ENCODE results near the gene KCNK15. TPM values are rescaled to one million over a fixed set of nuclear protein-coding genes. Genes with fewer than 3 reads are reported as not detected.

KCNK15 gene
- total and polyA plus RNA-seq, 10 of the 15 experiments (the other 5 are each of a cell fraction or from before 2014, with no cell fraction given) = not detected

- ChIA-PET SMC1A (ENCODE audit: uncharacterized antibody, unreplicated experiment) (interaction anchor here (0.9 to 2.1 kb wide), 5 partner anchors 9 to 123 kb away, joined by 3 to 13 read pairs (median 5); no protein-coding TSS in a partner anchor), POLR2A (interaction anchor here (0.6 to 0.7 kb wide), 2 partner anchors 38 to 65 kb away, joined by 3 to 4 read pairs; no protein-coding TSS in a partner anchor), CTCF (interaction anchor here (0.6 to 2.2 kb wide), 29 partner anchors 9 to 452 kb away, joined by 3 to 27 read pairs (median 4); partner anchors contain the start of genes PABPC1L and YWHAB), RAD21 (ENCODE audit: unreplicated experiment) (interaction anchor here (0.7 to 1.5 kb wide), 3 partner anchors 61 to 119 kb away, joined by 3 to 6 read pairs (median 4); no protein-coding TSS in a partner anchor)
- H2AFZ ChIP-seq (ENCODE audit: control insufficient read depth, low read depth, low read length) = no peak overlapping the region
- H3K36me3 ChIP-seq (ENCODE audit: control insufficient read depth in 2 of 2, insufficient read depth in 2 of 2, low read length in 1 of 2) = no peaks in the 10 kb centered on the region
- H3K79me2 ChIP-seq (ENCODE audit: control insufficient read depth, insufficient read depth, low read length) = no peaks in the 10 kb centered on the region
- TF ChIP-seq ZNF217 (IDR thresholded peaks at IDR 0.05) (no peak), CTCF (IDR thresholded peaks at IDR 0.05 in 2 of 3, conservative IDR thresholded peaks at IDR 0.05 in 1 of 3; ENCODE audit: control insufficient read depth in 2 of 3, extremely low read depth in 1 of 3, insufficient read depth in 1 of 3, low read depth in 3 of 3, low read length in 3 of 3) (peak; percentile 66 to 78 (median 73)), FOXM1 (IDR thresholded peaks at IDR 0.05; ENCODE audit: low read depth, low read length) (no peak), MAX (IDR thresholded peaks at IDR 0.05; ENCODE audit: low read depth, low read length) (no peak), POLR2AphosphoS5 (IDR thresholded peaks at IDR 0.05; ENCODE audit: low read length) (no peak), E2F8 (IDR thresholded peaks at IDR 0.05; ENCODE audit: low read depth, partially characterized antibody) (no peak), STAT3 (IDR thresholded peaks at IDR 0.05; ENCODE audit: low read depth, low read length) (no peak), SMC3 (IDR thresholded peaks at IDR 0.05; ENCODE audit: borderline replicate concordance, low read length) (peak; percentile 66; the same call in 1 of the 2 replicates), USF1 (IDR thresholded peaks at IDR 0.05; ENCODE audit: borderline replicate concordance, extremely low read length, insufficient read depth, low read depth, low read length) (no peak), RAD21 (IDR thresholded peaks at IDR 0.05; ENCODE audit: insufficient read depth, low read depth, low read length) (peak; percentile 49), RUNX3 (IDR thresholded peaks at IDR 0.05; ENCODE audit: low read length) (peak; percentile 52)
- in situ Hi-C loops (cut with MboI) = loop anchor here (10.0 kb wide), 1 partner anchor 117 kb away; no protein-coding TSS in a partner anchor
- no peak overlapping the region for H3K4me2 ChIP-seq (ENCODE audit: control insufficient read depth, insufficient read depth)
- peaks cover 13 to 16% of the 10 kb centered on the region in 2 experiments for H3K27me3 ChIP-seq (replicated peaks in 1 of 2; ENCODE audit: control insufficient read depth in 2 of 2, insufficient read depth in 2 of 2, low read length in 1 of 2)
- H3K9me3 ChIP-seq (replicated peaks; ENCODE audit: control insufficient read depth, insufficient read depth, low read length) = no peaks in the 10 kb centered on the region
- no peak overlapping the region for H3K4me3 ChIP-seq
- BruUV-seq (replicated peaks) = no TSS peak
- H4K20me1 ChIP-seq (ENCODE audit: control insufficient read depth, insufficient read depth) = no peaks in the 10 kb centered on the region; the same call in 1 of the 2 replicates
- intact Hi-C loops (cut with micrococcal nuclease; ENCODE audit: unreplicated experiment) = loop anchor here (1.0 kb wide), 1 partner anchor 120 kb away; no protein-coding TSS in a partner anchor
- peak; percentile 81 for ATAC-seq
- H3K9ac ChIP-seq (ENCODE audit: control insufficient read depth, insufficient read depth, low read length) = no peak overlapping the region
- FAIRE-seq = peak; percentile 70
- H3K27ac ChIP-seq (ENCODE audit: control insufficient read depth, insufficient read depth) = no peak overlapping the region
- WGBS (ENCODE audit: insufficient coverage, insufficient replicate concordance, low lambda C conversion rate, missing lambda C conversion rate) = 0% methylated on average over 5 of the region's 5 CpGs
- H3K4me1 ChIP-seq (ENCODE audit: control insufficient read depth, insufficient read depth, low read length) = no peaks in the 10 kb centered on the region
- DNase-seq (ENCODE audit: low read depth, low spot score) = no peak
These were observed 1.7 kb downstream of the KCNK15 start for GRCh38 chr20:44747166-44748004.
